NCI-H526 treated with DMSO at 0.1 percent for 48 hours (cell line): ENCODE data around the gene ZNF805.
A peak's percentile ranks its signal among the peaks of the same experiment; 100 is the strongest.
"Not testable (repeated sequence)": the region's sequence is repeated elsewhere in the genome, so short reads cannot be mapped to it uniquely, and the experiment has no call there.

ENCODE experiments used
- DNase-seq: peaks from one replicate; lab custom pipeline; 2025; lab: John Stamatoyannopoulos, UW

The ZNF805 gene

DNA sequence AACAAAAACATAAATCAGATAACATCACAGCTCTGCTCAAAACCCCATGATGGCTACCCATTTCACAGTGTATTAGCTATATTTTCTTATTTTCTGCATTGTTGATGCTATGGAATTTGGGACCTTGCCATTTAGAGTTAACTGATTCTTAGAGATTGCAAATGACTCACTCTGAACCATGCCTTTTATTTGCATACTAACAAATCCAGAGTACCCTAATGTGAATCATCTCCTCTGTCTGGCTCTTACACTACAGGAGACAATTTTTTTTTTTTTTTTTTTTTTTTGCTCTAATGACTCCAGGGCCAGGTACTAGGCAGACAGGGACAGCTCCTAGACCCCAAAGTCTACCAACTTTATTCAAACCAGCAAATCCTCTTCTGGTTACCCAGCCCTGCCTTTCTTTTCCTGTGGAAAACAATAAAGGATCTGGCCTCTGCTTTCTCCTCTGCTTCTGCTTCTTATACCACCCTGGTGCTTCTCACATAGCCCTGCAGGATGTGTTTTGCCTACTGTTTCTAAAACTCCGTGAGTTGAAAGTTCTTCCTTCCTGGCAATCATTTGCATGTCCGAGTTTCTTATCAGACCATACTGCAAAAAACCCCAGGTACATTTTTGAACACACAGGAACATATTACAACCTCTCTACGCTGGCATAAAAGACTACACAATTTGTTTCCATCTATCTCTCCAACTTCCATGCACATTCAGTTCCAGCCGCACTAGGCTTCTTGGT lies 29.3 kb downstream of the ZNF805 start:
- DNase-seq: peak; percentile 39

DNA sequence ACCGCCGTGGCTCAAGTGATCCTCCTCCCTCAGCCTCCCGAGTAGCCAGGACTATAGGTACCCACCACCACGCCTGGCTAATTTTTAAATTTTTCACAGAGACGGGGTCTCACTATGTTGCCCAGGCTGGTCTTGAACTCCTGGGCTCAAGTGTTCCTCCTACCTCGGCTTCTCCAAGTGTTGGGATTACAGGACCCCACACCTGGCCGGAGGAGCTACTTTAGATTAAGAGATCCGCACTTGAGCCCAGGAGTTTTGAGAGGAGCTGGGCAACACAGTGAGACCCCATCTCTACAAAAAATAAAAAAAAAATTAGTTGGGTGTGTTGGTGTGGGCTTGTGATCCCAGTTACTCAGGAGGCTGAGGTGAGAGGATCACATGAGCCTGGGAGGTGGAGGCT lies 30.8 kb downstream of the ZNF805 start:
- no peak for DNase-seq

DNA sequence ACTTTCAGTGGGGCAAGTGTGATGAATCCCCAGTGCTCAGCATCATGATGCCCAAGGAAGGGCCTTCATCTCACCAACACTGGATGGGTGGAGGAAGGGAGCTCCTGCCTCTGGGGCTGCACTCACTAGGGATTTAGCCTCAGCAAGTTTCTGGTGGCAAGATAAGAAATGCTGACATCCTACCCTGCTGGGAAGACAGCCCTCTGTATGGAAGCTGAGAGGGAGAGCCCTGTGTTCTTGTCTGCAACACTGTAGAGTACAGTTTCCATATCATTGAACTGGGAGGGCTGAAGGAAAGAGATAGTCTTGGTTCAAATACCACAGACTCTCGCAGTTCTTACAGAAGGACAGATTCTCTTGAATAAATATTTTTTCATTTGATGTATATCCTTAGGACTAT lies 32.6 kb downstream of the ZNF805 start:
- DNase-seq: no peak

DNA sequence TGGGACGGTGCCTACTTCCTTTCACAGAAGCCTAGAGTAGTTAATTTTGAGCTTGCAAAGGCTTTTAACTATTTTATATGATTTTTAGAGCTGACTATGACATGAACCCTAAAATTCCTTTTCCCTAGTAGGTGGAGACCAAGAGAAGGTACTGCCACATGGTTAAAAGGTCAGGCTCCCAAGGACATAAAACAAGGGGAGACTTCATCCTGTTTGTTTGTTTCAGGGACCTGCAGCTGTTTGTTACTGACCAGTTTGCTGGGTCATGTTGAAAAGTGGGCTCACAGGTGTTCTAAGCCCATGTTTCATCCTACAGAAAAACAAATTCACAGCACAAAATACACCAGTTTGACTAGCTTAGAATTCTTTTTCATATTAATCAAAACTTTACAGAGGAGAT lies 36.0 kb downstream of the ZNF805 start:
- DNase-seq: no peak

- not testable (repeated sequence) for DNase-seq
Measured at GRCh38 chr19:57278481-57278880, 38.0 kb downstream of the ZNF805 start.

DNA sequence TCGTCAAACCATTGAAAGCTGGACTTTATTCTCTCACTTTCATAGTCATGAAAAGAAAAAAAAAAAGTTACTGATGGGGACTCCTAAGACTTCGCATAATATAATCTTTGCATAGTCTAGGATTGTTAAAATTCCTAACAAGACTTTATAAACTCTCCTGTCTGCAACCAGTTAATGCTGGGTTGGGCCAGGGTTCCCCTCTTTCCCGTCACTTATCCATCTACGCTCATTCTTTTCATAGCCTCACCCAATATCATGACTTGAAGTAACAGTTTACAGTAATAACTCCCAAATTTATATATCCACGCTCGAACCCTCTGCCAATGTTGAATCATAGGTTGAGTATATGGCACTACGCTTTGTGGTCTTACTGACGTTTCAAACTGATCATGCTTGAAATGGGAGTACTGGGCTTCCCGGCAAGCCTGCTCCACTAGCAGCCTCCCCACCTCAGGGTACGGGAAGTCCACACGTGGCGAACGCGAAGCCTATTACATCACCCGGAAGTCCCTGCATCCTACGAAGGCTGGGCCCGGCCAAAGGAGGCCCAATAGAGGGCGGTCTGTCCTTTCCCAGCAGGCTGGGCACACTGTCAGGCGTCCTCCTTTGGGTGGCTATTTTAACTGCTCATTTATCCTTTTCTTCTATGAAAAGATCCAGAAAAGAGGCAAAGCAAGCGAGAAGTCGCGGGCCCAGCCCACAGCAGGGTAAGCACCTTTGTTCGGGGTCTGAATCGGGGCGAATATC lies 39.2 kb downstream of the ZNF805 start:
- peak; percentile 77 for DNase-seq

DNA sequence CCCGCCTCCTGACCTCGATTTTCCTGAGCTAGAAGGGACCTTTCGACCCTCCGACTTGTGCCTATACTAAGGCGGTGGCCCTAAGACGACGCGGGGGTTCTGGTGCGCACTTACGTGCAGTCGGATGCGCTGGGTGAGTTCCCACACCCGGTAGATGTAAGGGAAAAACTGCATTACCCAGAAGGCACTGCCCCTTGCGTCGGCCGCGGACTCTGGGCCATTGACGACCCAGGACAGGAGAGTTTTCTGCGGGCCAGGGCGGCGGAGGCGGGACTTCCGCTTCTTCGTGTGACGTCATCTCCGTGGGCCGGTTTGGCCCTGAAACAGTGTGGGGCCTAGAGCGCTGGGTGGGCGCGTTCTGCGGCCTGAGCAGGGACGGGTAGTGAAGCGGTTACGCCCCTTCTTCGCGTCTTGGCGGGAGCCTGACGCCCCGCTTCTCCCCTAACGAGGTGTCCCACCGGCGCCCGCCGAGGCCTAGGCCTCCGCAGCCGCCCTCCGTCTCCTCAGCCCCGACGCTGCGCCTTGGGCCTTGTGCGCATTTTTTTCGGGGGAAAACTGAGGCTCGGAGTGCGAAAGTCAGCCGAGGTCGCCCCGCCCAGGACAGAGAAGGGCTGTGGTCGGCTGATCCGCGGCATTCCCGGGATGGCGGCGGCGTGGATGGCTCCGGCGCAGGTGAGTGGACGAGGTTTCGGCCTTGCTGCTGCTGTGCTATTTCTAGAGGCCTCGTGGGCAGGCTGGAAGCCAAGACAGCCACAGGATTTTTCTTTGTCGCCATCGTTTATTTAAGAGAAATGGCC lies 39.9 kb downstream of the ZNF805 start, which contains the start of gene ZNF460:
Gene ZNF460, plus strand, starts transcription at position 321 of the 797 bp plus-strand sequence. Its CDS starts 322 bp downstream, at position 643.
- peak; percentile 88 for DNase-seq

DNA sequence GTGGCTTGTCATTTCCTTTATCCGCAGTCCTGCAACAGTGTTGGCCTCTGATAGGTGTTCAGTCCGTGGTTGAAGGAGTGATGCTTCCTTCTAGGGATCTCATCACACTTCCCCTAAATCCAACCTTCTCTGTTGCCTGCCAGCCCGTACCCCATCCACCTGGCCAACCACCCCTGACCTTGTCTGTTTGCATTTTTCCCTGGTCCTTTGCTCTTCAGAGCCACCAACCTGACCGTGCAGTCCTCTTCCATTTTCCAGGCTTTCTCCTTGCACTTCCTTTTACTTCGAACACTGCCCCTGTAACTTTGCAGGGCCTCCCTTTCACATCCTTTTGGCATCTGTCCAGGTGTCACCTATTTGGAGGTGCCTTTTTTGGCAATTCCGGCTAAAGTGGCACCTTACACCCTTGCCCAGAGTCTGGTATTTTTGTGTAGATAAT lies 40.5 kb downstream of the ZNF805 start:
- no peak for DNase-seq

- no peak for DNase-seq
Measured at GRCh38 chr19:57282011-57282643, 41.7 kb downstream of the ZNF805 start.

DNA sequence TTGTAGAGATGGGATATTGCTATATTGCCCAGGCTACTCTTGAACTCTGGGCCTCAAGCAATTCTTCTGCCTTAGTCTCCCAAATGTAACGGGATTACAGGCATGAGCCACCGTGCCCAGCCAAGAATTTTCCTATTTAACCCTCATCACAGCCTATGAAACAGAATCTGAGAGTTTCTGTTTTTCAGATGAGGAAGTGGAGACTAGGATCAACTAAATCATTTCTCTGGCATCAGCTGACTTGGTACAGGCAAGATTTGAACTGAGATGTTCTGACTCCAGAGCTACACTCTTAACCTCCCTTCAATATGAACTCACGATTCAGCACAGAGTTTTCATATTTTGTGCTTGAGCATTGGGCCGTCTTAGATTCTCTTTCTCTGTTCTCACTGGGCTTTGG lies 47.9 kb downstream of the ZNF805 start:
- no peak for DNase-seq

- DNase-seq: no peak
Measured at GRCh38 chr19:57290970-57291369, 50.5 kb downstream of the ZNF805 start.

GRCh38 chr19:57292547-57292946 lies 52.1 kb downstream of the ZNF805 start:
- DNase-seq: no peak

DNA sequence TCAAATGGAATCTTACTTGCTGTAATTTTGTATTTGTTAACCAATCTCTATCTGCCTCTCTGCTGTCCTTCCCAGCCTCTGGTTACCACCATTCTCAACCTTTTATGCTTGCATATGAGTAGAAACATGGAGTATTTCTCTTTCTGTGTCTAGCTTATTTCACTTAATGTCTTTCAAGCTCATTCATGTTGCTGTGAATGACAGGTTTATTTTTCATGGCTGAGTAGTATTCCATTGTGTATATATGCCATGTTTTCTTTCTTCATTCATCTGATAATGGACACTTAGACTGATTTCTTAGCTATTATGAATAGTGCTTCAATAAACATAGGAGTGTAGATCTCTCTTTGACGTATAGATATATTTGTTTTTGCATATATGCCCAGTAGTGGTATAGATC lies 53.3 kb downstream of the ZNF805 start:
- no peak for DNase-seq

DNA sequence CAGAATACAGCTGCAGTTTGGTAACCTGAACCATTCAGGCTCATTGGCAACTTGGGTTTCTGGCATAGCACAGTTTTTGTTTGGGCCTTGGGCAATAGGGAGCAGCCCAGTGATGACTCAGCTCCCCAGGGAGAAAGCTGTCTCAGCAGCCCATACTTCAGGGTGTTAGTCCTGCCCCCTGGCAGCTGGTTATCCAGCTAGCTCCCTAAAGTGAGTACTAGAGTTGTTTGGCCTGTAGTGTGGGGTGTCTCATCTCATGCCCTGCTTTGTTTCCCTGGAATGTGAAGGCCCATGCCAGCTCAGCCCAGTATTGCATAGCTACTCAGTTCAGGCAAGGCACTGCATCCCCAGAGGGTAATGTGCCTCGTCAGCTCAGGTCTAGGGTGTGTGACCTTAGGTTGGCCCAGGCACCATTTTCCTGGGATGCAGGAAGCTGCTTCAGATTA lies 61.6 kb downstream of the ZNF805 start:
- no peak for DNase-seq

DNA sequence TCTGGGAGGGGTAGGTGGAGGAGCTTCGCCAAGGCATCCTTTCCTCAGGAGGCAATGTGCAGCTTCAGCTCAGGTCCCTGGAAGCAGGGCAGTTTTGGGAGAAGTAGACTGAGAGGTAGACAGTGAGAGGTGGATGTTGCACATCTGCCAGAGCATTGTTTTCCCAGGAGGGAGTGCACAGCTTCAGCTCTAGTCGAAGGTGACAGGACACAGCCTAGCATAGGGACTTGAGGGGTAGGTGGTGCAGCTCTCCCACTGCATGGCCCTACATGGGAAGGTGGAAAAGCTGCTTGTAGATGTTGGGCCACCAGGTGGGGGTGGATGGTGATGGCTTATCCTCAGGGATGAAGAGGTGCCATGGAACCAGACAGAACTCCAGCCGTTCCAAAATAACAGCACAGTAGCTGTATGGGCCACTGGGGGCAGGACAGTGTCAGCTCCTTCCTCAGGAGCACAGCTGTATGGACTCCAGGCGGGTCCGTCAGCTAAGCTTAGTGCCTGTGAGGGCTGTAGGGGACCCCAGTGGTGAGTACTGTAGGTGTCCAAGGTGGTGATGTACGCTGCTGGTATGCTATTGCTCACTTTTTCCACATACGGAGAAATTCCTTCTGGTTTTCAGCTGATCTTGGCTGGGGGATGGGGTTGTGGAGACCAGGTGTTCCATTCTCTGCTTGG lies 62.4 kb downstream of the ZNF805 start:
- no peak for DNase-seq
